CD4-positive, alpha-beta memory T cell (primary cell): Measurements from ENCODE around the gene ERBB4. TPM values are rescaled to one million over a fixed set of nuclear protein-coding genes. Genes with fewer than 3 reads are reported as not detected.
A peak's percentile ranks its signal among the peaks of the same experiment; 100 is the strongest.

ENCODE experiments used
- CTCF ChIA-PET: fragments of 350-600 bp; sonication (Branson Sonifier 250); formaldehyde crosslinking; loops from one replicate; lab custom pipeline; 2021; ENCODE audit warnings: inconsistent platforms; ENCODE audit not compliant: partially characterized antibody; lab: Charles Lee
- POLR2A ChIA-PET: fragments of 350-600 bp; sonication (Branson Sonifier 250); formaldehyde crosslinking; loops from one replicate; lab custom pipeline; 2021; ENCODE audit not compliant: partially characterized antibody; lab: Charles Lee
- DNase-seq, 5 donors: peaks; one replicate each; pipeline versions ENCODE4 v3.0.0 to v3.0.0-alpha.2; 2020 to 2022; ENCODE audit warnings: mixed read lengths in 1 of 5
- H3K27ac ChIP-seq: one replicate; pipeline ENCODE4 v1.7.0; 2013; ENCODE audit warnings: low read depth, low read length
- H3K27me3 ChIP-seq: 2 replicates; pipeline ENCODE4 v1.7.0; 2013; ENCODE audit warnings: mild to moderate bottlenecking, low read length, moderate library complexity; ENCODE audit not compliant: insufficient read depth
- H3K36me3 ChIP-seq: 2 replicates; pipeline ENCODE4 v1.7.0; 2013; ENCODE audit warnings: mild to moderate bottlenecking, low read length, moderate library complexity; ENCODE audit not compliant: insufficient read depth
- H3K4me1 ChIP-seq: 2 replicates; pipeline ENCODE4 v1.7.0; 2013; ENCODE audit warnings: mild to moderate bottlenecking, low read length, moderate library complexity; ENCODE audit not compliant: insufficient read depth
- H3K4me3 ChIP-seq, 2 donors: one replicate each; pipeline ENCODE4 v1.7.0; 2013; ENCODE audit warnings: low read length in 2 of 2, mild to moderate bottlenecking in 1 of 2
- H3K9me3 ChIP-seq, 2 donors: one replicate each; pipeline ENCODE4 v1.7.0; 2013; ENCODE audit warnings: low read length in 2 of 2, control low read depth in 1 of 2; ENCODE audit not compliant: control insufficient read depth in 1 of 2
- H3K27ac Mint-ChIP-seq, 7 donors: one replicate each; pipeline ENCODE4 v1.8.0; 2020 to 2021; ENCODE audit warnings: mixed read lengths in 7 of 7, mild to moderate bottlenecking in 6 of 7, inconsistent platforms in 3 of 7, moderate library complexity in 3 of 7
- H3K27me3 Mint-ChIP-seq, 2 donors: one replicate each; pipeline ENCODE4 v1.8.0; 2020 to 2021; ENCODE audit warnings: mixed read lengths in 2 of 2
- H3K36me3 Mint-ChIP-seq, 2 donors: one replicate each; pipeline ENCODE4 v1.8.0; 2020 to 2021; ENCODE audit warnings: mixed read lengths in 2 of 2, inconsistent platforms in 1 of 2, mild to moderate bottlenecking in 1 of 2
- H3K4me1 Mint-ChIP-seq, 4 donors: one replicate each; pipeline ENCODE4 v1.8.0; 2020 to 2021; ENCODE audit warnings: mixed read lengths in 4 of 4, mild to moderate bottlenecking in 1 of 4
- H3K4me3 Mint-ChIP-seq, 8 donors: one replicate each; pipeline ENCODE4 v1.8.0; 2020 to 2021; ENCODE audit warnings: mixed read lengths in 8 of 8, mild to moderate bottlenecking in 7 of 8, moderate library complexity in 6 of 8, inconsistent platforms in 3 of 8
- H3K9me3 Mint-ChIP-seq, 8 donors: one replicate each; pipeline ENCODE4 v1.8.0; 2020 to 2021; ENCODE audit warnings: mixed read lengths in 8 of 8, mild to moderate bottlenecking in 5 of 8, inconsistent platforms in 3 of 8, moderate library complexity in 1 of 8
- intact Hi-C: fragments of 100-400 bp; cut with micrococcal nuclease; formaldehyde crosslinking; loops from one replicate; pipeline ENCODE4 v1.15.1; 2023
- polyA plus RNA-seq, 2 donors: library from polyadenylated mRNA; unstranded; fragments of 300-500 nt; fragmentation: Illumina TruSeq; gene quantifications; one replicate each; pipeline ENCODE4 v1.2.3, GENCODE V29; 2021
- total RNA-seq, 2 experiments: library from RNA; stranded (reverse); gene quantifications; one replicate each; pipeline ENCODE4 v1.2.3, GENCODE V29; 2021

The ERBB4 gene
- total and polyA plus RNA-seq, 4 experiments from 2014 or later: not detected

GRCh38 chr2:212414767-212415211, 123.8 kb downstream of the ERBB4 start:
- ChIA-PET CTCF (no interaction called here), POLR2A (no interaction called here)
- Mint-ChIP-seq H3K27ac (no peak overlapping the region), H3K4me1 (no peaks in the 10 kb centered on the region), H3K4me3 (no peak overlapping the region), H3K36me3 (no peaks in the 10 kb centered on the region), H3K27me3 (no peaks in the 10 kb centered on the region), H3K9me3 (peaks cover 0 to 5% (median 0%) of the 10 kb centered on the region in 8 donors)
- Histone ChIP-seq H3K36me3 (no peaks in the 10 kb centered on the region), H3K27ac (no peak overlapping the region), H3K9me3 (no peaks in the 10 kb centered on the region), H3K4me1 (no peaks in the 10 kb centered on the region), H3K27me3 (no peaks in the 10 kb centered on the region), H3K4me3 (no peak overlapping the region)
- DNase-seq: no peak
- intact Hi-C loops: no loop called here

- Histone ChIP-seq H3K4me3 (no peak overlapping the region), H3K36me3 (no peaks in the 10 kb centered on the region), H3K27ac (no peak overlapping the region), H3K9me3 (no peaks in the 10 kb centered on the region), H3K27me3 (no peaks in the 10 kb centered on the region), H3K4me1 (no peaks in the 10 kb centered on the region)
- Mint-ChIP-seq H3K27me3 (no peaks in the 10 kb centered on the region), H3K36me3 (no peaks in the 10 kb centered on the region), H3K4me3 (no peak overlapping the region), H3K9me3 (peaks cover 0 to 16% (median 2%) of the 10 kb centered on the region in 8 donors), H3K4me1 (no peaks in the 10 kb centered on the region), H3K27ac (no peak overlapping the region)
- CTCF ChIA-PET: no interaction called here
- POLR2A ChIA-PET: no interaction called here
- intact Hi-C loops: no loop called here
- DNase-seq: no peak
These were observed 129.0 kb downstream of the ERBB4 start for GRCh38 chr2:212409560-212409959.

GRCh38 chr2:212408524-212408923, 130.1 kb downstream of the ERBB4 start:
- Mint-ChIP-seq H3K36me3 (no peaks in the 10 kb centered on the region), H3K27ac (no peak overlapping the region), H3K9me3 (peaks cover 0 to 21% (median 3%) of the 10 kb centered on the region in 8 donors), H3K27me3 (no peaks in the 10 kb centered on the region), H3K4me1 (no peaks in the 10 kb centered on the region), H3K4me3 (no peak overlapping the region)
- intact Hi-C loops: no loop called here
- CTCF ChIA-PET: no interaction called here
- no peaks in the 10 kb centered on the region for H3K27me3 ChIP-seq
- no peak overlapping the region for H3K27ac ChIP-seq
- no peak for DNase-seq
- H3K36me3 ChIP-seq: no peaks in the 10 kb centered on the region
- POLR2A ChIA-PET: no interaction called here
- H3K4me1 ChIP-seq: no peaks in the 10 kb centered on the region
- H3K9me3 ChIP-seq: no peaks in the 10 kb centered on the region
- no peak overlapping the region for H3K4me3 ChIP-seq

GRCh38 chr2:212406716-212407115, 131.9 kb downstream of the ERBB4 start:
- Histone ChIP-seq H3K27me3 (no peaks in the 10 kb centered on the region), H3K9me3 (no peaks in the 10 kb centered on the region), H3K4me1 (no peaks in the 10 kb centered on the region), H3K27ac (no peak overlapping the region), H3K4me3 (no peak overlapping the region), H3K36me3 (no peaks in the 10 kb centered on the region)
- POLR2A ChIA-PET: no interaction called here
- Mint-ChIP-seq H3K4me3 (no peak overlapping the region), H3K36me3 (no peaks in the 10 kb centered on the region), H3K27me3 (no peaks in the 10 kb centered on the region), H3K4me1 (no peaks in the 10 kb centered on the region), H3K27ac (peak overlapping the region in 1 of 7 donors; percentile 17), H3K9me3 (peaks cover 0 to 19% (median 3%) of the 10 kb centered on the region in 8 donors)
- intact Hi-C loops: no loop called here
- no peak for DNase-seq
- CTCF ChIA-PET: no interaction called here

GRCh38 chr2:212402316-212402715, 136.3 kb downstream of the ERBB4 start:
- H3K4me1 ChIP-seq: no peaks in the 10 kb centered on the region
- no peak overlapping the region for H3K27ac ChIP-seq
- no peak overlapping the region for H3K27ac Mint-ChIP-seq
- H3K27me3 ChIP-seq: no peaks in the 10 kb centered on the region
- no peak overlapping the region for H3K4me3 Mint-ChIP-seq
- intact Hi-C loops: no loop called here
- ChIA-PET POLR2A (no interaction called here), CTCF (no interaction called here)
- no peak overlapping the region for H3K4me3 ChIP-seq
- H3K27me3 Mint-ChIP-seq: no peaks in the 10 kb centered on the region
- no peaks in the 10 kb centered on the region for H3K36me3 ChIP-seq
- no peaks in the 10 kb centered on the region for H3K36me3 Mint-ChIP-seq
- no peaks in the 10 kb centered on the region for H3K4me1 Mint-ChIP-seq
- DNase-seq: no peak
- peaks cover 0 to 16% (median 4%) of the 10 kb centered on the region in 8 donors for H3K9me3 Mint-ChIP-seq
- no peaks in the 10 kb centered on the region for H3K9me3 ChIP-seq

GRCh38 chr2:212398316-212398715, 140.3 kb downstream of the ERBB4 start:
- Mint-ChIP-seq H3K4me3 (no peak overlapping the region), H3K27ac (no peak overlapping the region), H3K4me1 (no peaks in the 10 kb centered on the region), H3K27me3 (no peaks in the 10 kb centered on the region), H3K36me3 (no peaks in the 10 kb centered on the region), H3K9me3 (peaks cover 0 to 4% (median 0%) of the 10 kb centered on the region in 8 donors)
- Histone ChIP-seq H3K36me3 (no peaks in the 10 kb centered on the region), H3K27ac (no peak overlapping the region), H3K9me3 (no peaks in the 10 kb centered on the region), H3K4me3 (no peak overlapping the region), H3K4me1 (no peaks in the 10 kb centered on the region), H3K27me3 (no peaks in the 10 kb centered on the region)
- intact Hi-C loops: no loop called here
- ChIA-PET POLR2A (no interaction called here), CTCF (no interaction called here)
- no peak for DNase-seq

GRCh38 chr2:212392544-212392943, 146.1 kb downstream of the ERBB4 start:
- H3K27ac Mint-ChIP-seq: no peak overlapping the region
- H3K4me1 Mint-ChIP-seq: no peaks in the 10 kb centered on the region
- no peaks in the 10 kb centered on the region for H3K36me3 Mint-ChIP-seq
- CTCF ChIA-PET: no interaction called here
- H3K27me3 Mint-ChIP-seq: no peaks in the 10 kb centered on the region
- H3K9me3 Mint-ChIP-seq: peaks cover 0 to 3% (median 0%) of the 10 kb centered on the region in 8 donors
- intact Hi-C loops: no loop called here
- Histone ChIP-seq H3K4me1 (no peaks in the 10 kb centered on the region), H3K4me3 (no peak overlapping the region), H3K27me3 (no peaks in the 10 kb centered on the region), H3K27ac (no peak overlapping the region), H3K36me3 (no peaks in the 10 kb centered on the region), H3K9me3 (no peaks in the 10 kb centered on the region)
- DNase-seq: no peak
- no peak overlapping the region for H3K4me3 Mint-ChIP-seq
- POLR2A ChIA-PET: no interaction called here

GRCh38 chr2:212392043-212392442, 146.6 kb downstream of the ERBB4 start:
- H3K36me3 Mint-ChIP-seq: no peaks in the 10 kb centered on the region
- Histone ChIP-seq H3K27me3 (no peaks in the 10 kb centered on the region), H3K36me3 (no peaks in the 10 kb centered on the region), H3K9me3 (no peaks in the 10 kb centered on the region), H3K4me1 (no peaks in the 10 kb centered on the region), H3K4me3 (no peak overlapping the region), H3K27ac (no peak overlapping the region)
- no peaks in the 10 kb centered on the region for H3K27me3 Mint-ChIP-seq
- H3K4me3 Mint-ChIP-seq: no peak overlapping the region
- H3K27ac Mint-ChIP-seq: no peak overlapping the region
- ChIA-PET POLR2A (no interaction called here), CTCF (no interaction called here)
- H3K4me1 Mint-ChIP-seq: no peaks in the 10 kb centered on the region
- intact Hi-C loops: no loop called here
- DNase-seq: no peak
- H3K9me3 Mint-ChIP-seq: peaks cover 0 to 3% (median 0%) of the 10 kb centered on the region in 8 donors
